ENCODE measurements around the gene HECTD1. TPM values are rescaled to one million over a fixed set of nuclear protein-coding genes. Genes with fewer than 3 reads are reported as not detected.

Gene HECTD1
- total RNA-seq, 1 donor from 2014 or later: 153 TPM

- H3K4me3 ChIP-seq: no peak overlapping the region
Observed at GRCh38 chr14:31172084-31172483, 35.5 kb downstream of the HECTD1 start.

DNA sequence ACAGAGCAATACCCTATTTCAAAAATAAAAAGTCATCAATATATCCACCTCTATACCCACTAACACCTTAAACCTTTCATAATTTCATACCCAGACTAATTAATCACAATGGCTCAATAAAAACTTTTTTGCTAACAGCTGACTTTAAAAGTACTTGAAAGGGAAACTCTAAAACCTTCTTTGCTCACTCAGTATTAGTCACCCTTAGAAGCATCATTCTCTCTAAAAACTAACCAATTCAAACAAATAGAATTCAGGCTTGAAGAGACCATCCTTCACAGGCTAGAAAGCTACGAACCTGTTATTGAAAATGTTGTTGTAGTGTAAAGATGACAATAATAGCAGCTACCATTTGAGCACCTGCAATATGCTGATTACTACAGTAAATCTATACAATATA, 37.2 kb downstream of the HECTD1 start:
- Histone ChIP-seq H3K79me2 (ENCODE audit: low read depth) (no peaks in the 10 kb centered on the region), H3F3A (ENCODE audit: low read depth) (no peaks in the 10 kb centered on the region), H2AFZ (replicated peaks) (no peak overlapping the region), H3K27ac (no peak overlapping the region), H3K36me3 (peaks cover 3% of the 10 kb centered on the region), H3K4me1 (no peaks in the 10 kb centered on the region), H3K4me2 (no peak overlapping the region), H4K20me1 (ENCODE audit: low read depth) (no peaks in the 10 kb centered on the region), H3K27me3 (no peaks in the 10 kb centered on the region), H3K4me3 (no peak overlapping the region), H3K9ac (no peak overlapping the region), H3K9me3 (ENCODE audit: low read depth) (no peaks in the 10 kb centered on the region)
- Mint-ChIP-seq H3K4me1 (no peaks in the 10 kb centered on the region), H3K27me3 (ENCODE audit: insufficient read depth, low read depth) (no peaks in the 10 kb centered on the region), H3K9me3 (no peaks in the 10 kb centered on the region), H3K4me3 (no peak overlapping the region), H3K36me3 (peaks cover 41% of the 10 kb centered on the region), H3K27ac (no peak overlapping the region)
- TF ChIP-seq, protein P1, sequence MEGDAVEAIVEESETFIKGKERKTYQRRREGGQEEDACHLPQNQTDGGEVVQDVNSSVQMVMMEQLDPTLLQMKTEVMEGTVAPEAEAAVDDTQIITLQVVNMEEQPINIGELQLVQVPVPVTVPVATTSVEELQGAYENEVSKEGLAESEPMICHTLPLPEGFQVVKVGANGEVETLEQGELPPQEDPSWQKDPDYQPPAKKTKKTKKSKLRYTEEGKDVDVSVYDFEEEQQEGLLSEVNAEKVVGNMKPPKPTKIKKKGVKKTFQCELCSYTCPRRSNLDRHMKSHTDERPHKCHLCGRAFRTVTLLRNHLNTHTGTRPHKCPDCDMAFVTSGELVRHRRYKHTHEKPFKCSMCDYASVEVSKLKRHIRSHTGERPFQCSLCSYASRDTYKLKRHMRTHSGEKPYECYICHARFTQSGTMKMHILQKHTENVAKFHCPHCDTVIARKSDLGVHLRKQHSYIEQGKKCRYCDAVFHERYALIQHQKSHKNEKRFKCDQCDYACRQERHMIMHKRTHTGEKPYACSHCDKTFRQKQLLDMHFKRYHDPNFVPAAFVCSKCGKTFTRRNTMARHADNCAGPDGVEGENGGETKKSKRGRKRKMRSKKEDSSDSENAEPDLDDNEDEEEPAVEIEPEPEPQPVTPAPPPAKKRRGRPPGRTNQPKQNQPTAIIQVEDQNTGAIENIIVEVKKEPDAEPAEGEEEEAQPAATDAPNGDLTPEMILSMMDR (IDR thresholded peaks at IDR 0.05): no peak
- TF ChIP-seq EZH2phosphoT487 (IDR thresholded peaks at IDR 0.05) (no peak), EZH2 (IDR thresholded peaks at IDR 0.05) (no peak)
- DNase-seq (ENCODE audit: low spot score): no peak

More at GRCh38 chr14:31172084-31172483, 35.5 kb downstream of the HECTD1 start:
- H3K4me3 Mint-ChIP-seq: no peak overlapping the region
- H3K27me3 ChIP-seq: no peaks in the 10 kb centered on the region
- no peaks in the 10 kb centered on the region for H3K9me3 ChIP-seq (ENCODE audit: low read depth)
- H3K27ac Mint-ChIP-seq: no peak overlapping the region
- no peaks in the 10 kb centered on the region for H3K4me1 ChIP-seq
- no peak for DNase-seq (ENCODE audit: low spot score)
- H3K27me3 Mint-ChIP-seq (ENCODE audit: insufficient read depth, low read depth): no peaks in the 10 kb centered on the region
- no peaks in the 10 kb centered on the region for H4K20me1 ChIP-seq (ENCODE audit: low read depth)
- H3K9me3 Mint-ChIP-seq: no peaks in the 10 kb centered on the region
- H3K9ac ChIP-seq: no peak overlapping the region
- no peaks in the 10 kb centered on the region for H3K4me1 Mint-ChIP-seq
- H3K27ac ChIP-seq: no peak overlapping the region
- no peaks in the 10 kb centered on the region for H3F3A ChIP-seq (ENCODE audit: low read depth)
- no peak overlapping the region for H3K4me2 ChIP-seq
- peaks cover 39% of the 10 kb centered on the region for H3K36me3 Mint-ChIP-seq
- H2AFZ ChIP-seq (replicated peaks): no peak overlapping the region
- TF ChIP-seq EZH2 (IDR thresholded peaks at IDR 0.05) (no peak), EZH2phosphoT487 (IDR thresholded peaks at IDR 0.05) (no peak)
- TF ChIP-seq, protein P1 (IDR thresholded peaks at IDR 0.05): no peak
- no peaks in the 10 kb centered on the region for H3K79me2 ChIP-seq (ENCODE audit: low read depth)
- peaks cover 3% of the 10 kb centered on the region for H3K36me3 ChIP-seq

- no peaks in the 10 kb centered on the region for H3K27me3 Mint-ChIP-seq (ENCODE audit: insufficient read depth, low read depth)
- no peak overlapping the region for H3K4me3 Mint-ChIP-seq
- Histone ChIP-seq H3K4me3 (no peak overlapping the region), H3K79me2 (ENCODE audit: low read depth) (no peaks in the 10 kb centered on the region), H3K9me3 (ENCODE audit: low read depth) (no peaks in the 10 kb centered on the region), H2AFZ (replicated peaks) (no peak overlapping the region), H3K4me2 (no peak overlapping the region), H4K20me1 (ENCODE audit: low read depth) (no peaks in the 10 kb centered on the region), H3K4me1 (no peaks in the 10 kb centered on the region), H3K27ac (no peak overlapping the region), H3F3A (ENCODE audit: low read depth) (no peaks in the 10 kb centered on the region), H3K9ac (no peak overlapping the region), H3K27me3 (no peaks in the 10 kb centered on the region), H3K36me3 (peaks cover 3% of the 10 kb centered on the region)
- no peak for TF ChIP-seq EZH2 (IDR thresholded peaks at IDR 0.05)
- TF ChIP-seq EZH2phosphoT487 (IDR thresholded peaks at IDR 0.05): no peak
- TF ChIP-seq, protein P1 (IDR thresholded peaks at IDR 0.05): no peak
- DNase-seq (ENCODE audit: low spot score): no peak
- no peaks in the 10 kb centered on the region for H3K4me1 Mint-ChIP-seq
- no peak overlapping the region for H3K27ac Mint-ChIP-seq
- H3K36me3 Mint-ChIP-seq: peaks cover 39% of the 10 kb centered on the region
- H3K9me3 Mint-ChIP-seq: no peaks in the 10 kb centered on the region
Observed at GRCh38 chr14:31169877-31170276, 37.7 kb downstream of the HECTD1 start.

Measured in neural progenitor cell (in vitro differentiated cells).